ENCODE data around the gene PCBD2. TPM values are rescaled to one million over a fixed set of nuclear protein-coding genes. Genes with fewer than 3 reads are reported as not detected.

PCBD2 gene
- total and polyA plus RNA-seq, 2 of the 4 experiments (the other 2 are of a cell fraction), result 2.2 to 2.7 TPM

- Histone ChIP-seq H3K56ac (ENCODE audit: extremely low read depth, insufficient read depth, low read length) (no peak overlapping the region), H4K8ac (ENCODE audit: low read depth in 2 of 2, low read length in 2 of 2) (no peak overlapping the region), H3K18ac (ENCODE audit: low read depth, low read length) (no peak overlapping the region), H2AK9ac (replicated peaks; ENCODE audit: low read depth, low read length, poor library complexity) (no peak overlapping the region), H2BK5ac (ENCODE audit: low read depth, low read length, poor library complexity, severe bottlenecking) (no peak overlapping the region), H2AFZ (replicated peaks; ENCODE audit: low read length, poor library complexity) (no peak overlapping the region), H3K23ac (ENCODE audit: low read depth, low read length) (no peak overlapping the region), H2BK15ac (ENCODE audit: low read depth, low read length) (no peak overlapping the region), H3K4ac (ENCODE audit: low read depth, low read length) (no peak overlapping the region), H3K36me3 (ENCODE audit: control insufficient read depth, insufficient read depth, low read length) (peaks cover 4% of the 10 kb centered on the region; the same call in 1 of the 2 replicates), H3K27ac (ENCODE audit: insufficient read depth, low read length) (no peak overlapping the region), H3K79me1 (ENCODE audit: low read depth in 1 of 2, low read length in 2 of 2) (no peaks in the 10 kb centered on the region), H4K20me1 (ENCODE audit: insufficient read depth, low read length) (peaks cover 6% of the 10 kb centered on the region), H3K4me3 (ENCODE audit: insufficient read depth, low read depth, low read length) (no peak overlapping the region), H3K9ac (ENCODE audit: low read depth, low read length) (no peak overlapping the region), H2AK5ac (ENCODE audit: low read depth, low read length) (no peak overlapping the region), H3K14ac (replicated peaks; ENCODE audit: low read depth, low read length) (no peak overlapping the region), H3K4me2 (ENCODE audit: low read depth, low read length) (no peak overlapping the region), H4K5ac (ENCODE audit: low read depth, low read length) (no peak overlapping the region), H2BK120ac (ENCODE audit: low read depth, low read length) (no peak overlapping the region), H2BK20ac (ENCODE audit: low read depth, low read length) (no peak overlapping the region), H3K4me1 (ENCODE audit: control insufficient read depth, insufficient read depth, low read length) (peaks cover 7% of the 10 kb centered on the region; the same call in 1 of the 2 replicates), H4K91ac (ENCODE audit: insufficient read depth, low read depth, low read length) (no peak overlapping the region), H3K9me3 (ENCODE audit: control insufficient read depth, insufficient read depth, low read length) (no peaks in the 10 kb centered on the region), H3K27me3 (ENCODE audit: control insufficient read depth, insufficient read depth, low read length) (no peaks in the 10 kb centered on the region), H3K9me1 (ENCODE audit: insufficient read depth, low read length) (peaks cover 9% of the 10 kb centered on the region; the same call in 1 of the 2 replicates)
- intact Hi-C loops (cut with micrococcal nuclease), result no loop called here
- ChIA-PET CTCF (interaction anchor here (0.6 kb wide), 1 partner anchor 145 kb away, joined by 3 read pairs; no protein-coding TSS in a partner anchor), POLR2A (ENCODE audit: unreplicated experiment) (no interaction called here)
- DNase-seq, result no peak
- no peak for ATAC-seq (ENCODE audit: low read depth)
- in situ Hi-C loops (cut with MboI; ENCODE audit: low sequenced_read_pairs), result loop anchor here (10.0 kb wide), 1 partner anchor 323 kb away; no protein-coding TSS in a partner anchor
- dilution Hi-C loops (cut with HindIII; ENCODE audit: low sequenced_read_pairs, unreplicated experiment), result no loop called here
- 56% methylated on average over 1 of the region's 2 CpGs; no CpG with 5 or more reads in 1 of the 2 experiments for WGBS, 2 experiments (ENCODE audit: extremely low coverage in 2 of 2, insufficient read length in 1 of 2)
- TF ChIP-seq NFE2L2 (IDR thresholded peaks at IDR 0.05; ENCODE audit: low read depth, low read length), result no peak
- no peak for TF ChIP-seq CHD1 (IDR thresholded peaks at IDR 0.05; ENCODE audit: low read depth, low read length)
- no peak for TF ChIP-seq POLR2A (IDR thresholded peaks at IDR 0.05; ENCODE audit: low read depth, low read length)
- no peak for TF ChIP-seq RAD21 (IDR thresholded peaks at IDR 0.05; ENCODE audit: low read length)
- no peak for TF ChIP-seq MAFK (IDR thresholded peaks at IDR 0.05; ENCODE audit: low read depth, low read length)
- TF ChIP-seq USF2 (IDR thresholded peaks at IDR 0.05; ENCODE audit: low read depth, low read length), result no peak
- no peak for TF ChIP-seq SMC3 (IDR thresholded peaks at IDR 0.05; ENCODE audit: low read depth, low read length)
- no peak for TF ChIP-seq MAZ (IDR thresholded peaks at IDR 0.05; ENCODE audit: borderline replicate concordance, low read depth, low read length)
- TF ChIP-seq MXI1 (IDR thresholded peaks at IDR 0.05; ENCODE audit: borderline replicate concordance, low read depth, low read length), result no peak
- no peak for TF ChIP-seq FOS (IDR thresholded peaks at IDR 0.05; ENCODE audit: low read depth, low read length)
- no peak for TF ChIP-seq RFX5 (IDR thresholded peaks at IDR 0.05; ENCODE audit: low read depth, low read length)
- no peak for TF ChIP-seq CTCF (conservative IDR thresholded peaks at IDR 0.05; ENCODE audit: low read depth, low read length)
- BruUV-seq (replicated peaks), result no TSS peak
These were observed 107.2 kb downstream of the PCBD2 start for GRCh38 chr5:135012033-135012588.

Data from IMR-90 (cell line).